Adrenal gland (tissue), 12 donors: ENCODE measurements around the gene METTL13. TPM values are rescaled to one million over a fixed set of nuclear protein-coding genes. Genes with fewer than 3 reads are reported as not detected.

ENCODE experiments used
- DNase-seq, 7 donors: peaks; one replicate each; pipeline ENCODE4 v3.0.0-alpha.2; 2019 to 2020
- H3K27ac ChIP-seq, 5 donors: fragments of 200-600 bp; sonication (generic) in 4 of 5; 1 replicate in 3 of 5; 2 replicates in 2 of 5; pipeline versions ENCODE4 v1.5.1 to v1.8.0; 2016 to 2020; ENCODE audit warnings: mild to moderate bottlenecking in 1 of 5
- H3K27me3 ChIP-seq: fragments of 200-600 bp; 2 replicates; pipeline ENCODE4 v1.8.0; 2021
- H3K36me3 ChIP-seq, 2 donors: fragments of 200-600 bp; replicated peaks in 1 of 2; 1 replicate in 1 of 2; 2 replicates in 1 of 2; pipeline versions ENCODE4 v1.5.1 to v1.8.0; 2018 to 2022
- H3K4me1 ChIP-seq, 2 donors: fragments of 200-600 bp; replicated peaks in 1 of 2; 1 replicate in 1 of 2; 2 replicates in 1 of 2; pipeline versions ENCODE4 v1.5.1 to v1.8.0; 2018 to 2021
- H3K4me3 ChIP-seq, 4 donors: fragments of 200-600 bp; sonication (generic) in 3 of 4; one replicate each; pipeline ENCODE4 v1.5.1; 2016 to 2018
- H3K9me3 ChIP-seq, 3 donors: fragments of 200-600 bp; sonication (generic) in 1 of 3; replicated peaks in 1 of 3; 1 replicate in 2 of 3; 2 replicates in 1 of 3; pipeline versions ENCODE4 v1.5.1 to v1.8.0; 2016 to 2021
- POLR2A ChIP-seq, 2 donors: fragments of 450-650 bp; IDR thresholded peaks; one replicate each; pipeline ENCODE4 v1.6.1; 2017; ENCODE audit warnings: antibody characterized with exemption in 2 of 2, mild to moderate bottlenecking in 2 of 2, moderate library complexity in 1 of 2
- WGBS, 4 donors: extraction: QIAGEN DNeasy Blood & Tissue Kit in 2 of 4; methylation state at CpG; one replicate each; pipeline versions ENCODE4 v1.1.5 to v1.1.7; 2013 to 2017; 5-methylcytosine and 5-hydroxymethylcytosine counted together
- intact Hi-C, 2 donors: fragments of 100-400 bp; cut with DNase I; formaldehyde crosslinking; loops; one replicate each; pipeline versions ENCODE4 v1.14.1 to v1.15.0; 2022 to 2023
- polyA plus RNA-seq, 3 donors: library from polyadenylated mRNA; stranded (reverse); fragments of 200-250 nt in 2 of 3; fragments of 350-450 nt in 1 of 3; fragmentation: Illumina TruSeq in 1 of 3; extraction: RNeasy Lipid Tissue Mini Kit (QIAGEN cat#74804) in 1 of 3; gene quantifications; one replicate each; pipeline ENCODE4 v1.2.3, GENCODE V29; 2013 to 2014
- total RNA-seq, 9 donors: library from RNA; depleted of rRNA in 4 of 9; stranded (reverse); fragments of >200 nt in 4 of 9; fragments of 120-200 nt in 1 of 9; fragmentation: NEBNext Ultra II Directional in 1 of 9; extraction: Animal tissue kit (Norgen Biotek cat#: 25700) in 1 of 9; gene quantifications; one replicate each; pipeline versions ENCODE4 v1.1.0 to v1.2.4, GENCODE V29; 2013 to 2023
- TF ChIP-seq, protein P1 (sequence below), 6 experiments: fragments of 450-650 bp in 4 of 6; fragments of 200-600 bp in 2 of 6; sonication (generic) in 1 of 6; IDR thresholded peaks; 1 replicate in 5 of 6; 2 replicates in 1 of 6; pipeline versions ENCODE4 v1.5.1 to v1.8.0; 2016 to 2021; ENCODE audit warnings: antibody characterized with exemption in 6 of 6, mild to moderate bottlenecking in 2 of 6, moderate library complexity in 1 of 6
- donor health status: healthy with polysubstance abuse.
- donor health status: Bipolar disorder and iron deficiency.
- donor health status: DM: yes; HTN: yes; CAD: no.
- donor health status: DM: no; HTN: no; CAD: no.
- donor health status: DM: no; HTN: no; CAD: no.
- donor health status: DM: yes; HTN: yes; CAD: no.

The METTL13 gene
- total and polyA plus RNA-seq, 12 donors = 9.6 to 38.3 (median 29.6) TPM

DNA sequence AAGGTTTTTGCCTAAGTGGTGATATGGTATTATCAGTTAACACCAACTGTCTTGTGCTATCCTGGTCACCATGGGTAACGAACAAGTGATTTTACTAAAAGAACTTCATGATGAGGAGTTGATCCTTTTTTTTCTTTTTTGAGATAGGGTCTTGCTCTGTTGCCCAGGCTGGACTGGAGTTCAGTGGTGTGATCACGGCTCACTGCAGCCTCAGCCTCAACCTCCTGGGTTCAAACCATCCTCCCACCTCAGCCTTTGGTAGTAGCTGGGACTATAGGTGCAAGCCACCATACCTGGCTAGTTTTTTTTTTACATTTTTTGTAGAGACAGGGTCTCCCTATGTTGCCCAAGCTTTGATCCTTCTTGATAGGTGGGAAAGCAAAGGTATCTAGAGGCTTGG is 5.1 kb downstream of the METTL13 start:
- Histone ChIP-seq H3K9me3 (no peaks in the 10 kb centered on the region), H3K36me3 (peaks cover 0 to 73% of the 10 kb centered on the region in 2 donors), H3K4me1 (peaks cover 0 to 32% of the 10 kb centered on the region in 2 donors), H3K27ac (no peak overlapping the region), H3K27me3 (no peaks in the 10 kb centered on the region), H3K4me3 (no peak overlapping the region)
- no peak for DNase-seq
- 91 to 98% (median 96%) methylated on average over 2 of the region's 2 CpGs for WGBS, 4 donors
- TF ChIP-seq, protein P1, sequence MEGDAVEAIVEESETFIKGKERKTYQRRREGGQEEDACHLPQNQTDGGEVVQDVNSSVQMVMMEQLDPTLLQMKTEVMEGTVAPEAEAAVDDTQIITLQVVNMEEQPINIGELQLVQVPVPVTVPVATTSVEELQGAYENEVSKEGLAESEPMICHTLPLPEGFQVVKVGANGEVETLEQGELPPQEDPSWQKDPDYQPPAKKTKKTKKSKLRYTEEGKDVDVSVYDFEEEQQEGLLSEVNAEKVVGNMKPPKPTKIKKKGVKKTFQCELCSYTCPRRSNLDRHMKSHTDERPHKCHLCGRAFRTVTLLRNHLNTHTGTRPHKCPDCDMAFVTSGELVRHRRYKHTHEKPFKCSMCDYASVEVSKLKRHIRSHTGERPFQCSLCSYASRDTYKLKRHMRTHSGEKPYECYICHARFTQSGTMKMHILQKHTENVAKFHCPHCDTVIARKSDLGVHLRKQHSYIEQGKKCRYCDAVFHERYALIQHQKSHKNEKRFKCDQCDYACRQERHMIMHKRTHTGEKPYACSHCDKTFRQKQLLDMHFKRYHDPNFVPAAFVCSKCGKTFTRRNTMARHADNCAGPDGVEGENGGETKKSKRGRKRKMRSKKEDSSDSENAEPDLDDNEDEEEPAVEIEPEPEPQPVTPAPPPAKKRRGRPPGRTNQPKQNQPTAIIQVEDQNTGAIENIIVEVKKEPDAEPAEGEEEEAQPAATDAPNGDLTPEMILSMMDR (IDR thresholded peaks at IDR 0.05) = no peak
- no peak for TF ChIP-seq POLR2A (IDR thresholded peaks at IDR 0.05)
- intact Hi-C loops = no loop called here

DNA sequence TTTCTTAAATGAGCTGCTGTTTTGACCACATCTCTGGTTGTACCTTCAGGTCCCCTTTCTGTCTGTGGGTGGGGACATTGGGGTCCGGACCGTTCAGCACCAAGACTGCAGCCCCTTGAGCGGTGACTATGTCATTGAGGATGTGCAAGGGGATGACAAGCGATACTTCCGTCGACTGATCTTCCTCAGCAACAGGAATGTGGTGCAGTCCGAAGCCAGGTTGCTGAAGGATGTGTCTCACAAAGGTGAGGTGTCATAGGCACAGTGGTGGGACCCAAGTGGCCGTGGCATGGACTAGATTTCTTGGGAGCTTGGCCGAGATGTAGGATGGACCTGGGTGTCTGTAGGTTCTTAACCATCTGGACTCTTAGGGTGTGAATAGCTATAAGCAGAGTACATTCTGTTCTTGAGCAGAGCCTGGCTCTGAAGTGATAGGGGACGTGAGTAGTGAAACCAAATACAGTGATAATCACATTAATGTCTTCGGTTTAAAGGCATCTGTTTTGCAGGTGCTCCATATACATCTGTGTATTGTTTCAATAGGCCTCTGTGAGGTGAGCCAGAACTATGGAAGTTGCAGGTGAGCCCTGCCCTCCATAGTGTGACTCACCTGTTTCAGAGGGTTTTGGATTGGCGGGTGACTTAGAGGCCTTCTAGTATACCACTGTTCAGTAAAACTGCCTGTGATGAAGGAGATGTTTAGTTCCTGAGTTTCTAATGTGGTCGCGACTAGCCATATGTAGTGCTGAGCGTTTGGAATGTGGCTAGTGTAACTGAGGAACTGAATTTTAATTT is 6.4 kb downstream of the METTL13 start:
- intact Hi-C loops = no loop called here
- H3K4me1 ChIP-seq = peaks cover 0 to 22% of the 10 kb centered on the region in 2 donors
- whole genome bisulfite sequencing, 4 donors = 93 to 94% (median 94%) methylated on average over 15 of the region's 15 CpGs
- DNase-seq = no peak
- H3K27ac ChIP-seq = no peak overlapping the region
- no peaks in the 10 kb centered on the region for H3K27me3 ChIP-seq
- H3K4me3 ChIP-seq = no peak overlapping the region
- no peak for TF ChIP-seq POLR2A (IDR thresholded peaks at IDR 0.05)
- TF ChIP-seq, protein P1 (IDR thresholded peaks at IDR 0.05) = no peak
- H3K9me3 ChIP-seq = no peaks in the 10 kb centered on the region
- peaks cover 0 to 85% of the 10 kb centered on the region in 2 donors for H3K36me3 ChIP-seq

DNA sequence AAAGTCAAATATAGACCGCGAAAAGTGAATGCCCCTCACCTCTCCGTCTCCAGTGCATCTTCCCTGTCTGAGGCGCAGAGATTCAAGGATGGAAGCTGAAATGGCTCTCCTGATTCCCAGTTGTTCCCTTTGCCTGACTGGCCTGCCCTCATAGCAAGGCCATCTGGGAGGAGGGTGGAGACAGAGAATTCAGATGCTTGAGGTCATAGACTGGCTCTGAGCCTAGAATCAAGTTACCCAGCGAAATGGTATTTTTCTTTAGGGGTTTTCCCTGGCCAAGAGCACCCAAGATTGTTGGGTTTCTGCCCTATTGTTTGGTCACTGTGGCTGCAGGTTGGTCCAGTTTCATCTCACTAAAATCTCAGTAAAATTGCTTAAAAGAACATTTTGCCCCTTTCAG is 7.2 kb downstream of the METTL13 start:
- no peak overlapping the region for H3K4me3 ChIP-seq
- H3K9me3 ChIP-seq = no peaks in the 10 kb centered on the region

DNA sequence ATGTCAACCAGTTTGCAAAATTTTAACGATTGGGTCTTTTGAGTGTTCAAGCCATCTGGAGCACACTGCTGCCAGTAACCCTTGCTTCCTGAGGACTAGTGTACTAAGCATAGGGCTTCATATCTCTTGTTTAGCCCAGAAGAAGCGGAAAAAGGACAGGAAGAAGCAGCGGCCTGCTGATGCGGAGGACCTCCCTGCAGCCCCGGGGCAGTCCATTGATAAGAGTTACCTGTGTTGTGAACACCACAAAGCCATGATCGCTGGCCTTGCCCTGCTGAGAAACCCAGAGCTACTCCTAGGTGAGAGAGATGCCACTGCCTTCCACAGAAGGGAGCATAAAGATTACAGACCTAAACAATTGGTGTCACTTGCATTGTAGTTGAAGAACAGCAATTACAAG is 8.9 kb downstream of the METTL13 start:
- no peak overlapping the region for H3K4me3 ChIP-seq
- no peaks in the 10 kb centered on the region for H3K9me3 ChIP-seq
- no peak for TF ChIP-seq POLR2A (IDR thresholded peaks at IDR 0.05)
- TF ChIP-seq, protein P1 (IDR thresholded peaks at IDR 0.05) = no peak
- intact Hi-C loops = no loop called here
- H3K4me1 ChIP-seq = peaks cover 0 to 8% of the 10 kb centered on the region in 2 donors
- H3K27me3 ChIP-seq = no peaks in the 10 kb centered on the region
- DNase-seq = no peak
- WGBS, 4 donors = 88 to 96% (median 94%) methylated on average over 6 of the region's 6 CpGs
- peaks cover 0 to 89% of the 10 kb centered on the region in 2 donors for H3K36me3 ChIP-seq
- H3K27ac ChIP-seq = no peak overlapping the region

More for the DNA sequence above, 7.2 kb downstream of the METTL13 start:
- Histone ChIP-seq H3K27me3 (no peaks in the 10 kb centered on the region), H3K36me3 (peaks cover 0 to 89% of the 10 kb centered on the region in 2 donors), H3K27ac (peak overlapping the region in 2 of 5 donors; percentile 1 to 70), H3K4me1 (peaks cover 0 to 15% of the 10 kb centered on the region in 2 donors)
- TF ChIP-seq POLR2A (IDR thresholded peaks at IDR 0.05) = no peak
- TF ChIP-seq, protein P1 (IDR thresholded peaks at IDR 0.05) = no peak
- intact Hi-C loops = no loop called here
- peak in 6 of 7 donors; percentile 41 to 76 (median 63) for DNase-seq
- WGBS, 4 donors = 62 to 71% (median 65%) methylated on average over 5 of the region's 5 CpGs
